Epithelial cell of proximal tubule (primary cell): ENCODE data around the gene COG5. TPM values are rescaled to one million over a fixed set of nuclear protein-coding genes. Genes with fewer than 3 reads are reported as not detected.
A peak's percentile ranks its signal among the peaks of the same experiment; 100 is the strongest.

Source experiments
- DNase-seq: peaks from one replicate; pipeline ENCODE4 v3.0.0-alpha.2; 2011; ENCODE audit warnings: low read depth
- H3K4me3 ChIP-seq: 2 replicates; pipeline ENCODE4 v1.5.1; 2011; ENCODE audit warnings: low read depth, mild to moderate bottlenecking, low read length
- total RNA-seq: library from RNA; depleted of rRNA; stranded (reverse); fragments of >200 nt; gene quantifications from 2 replicates; pipeline ENCODE4 v1.2.3, GENCODE V29; 2015
- TF ChIP-seq, protein P1 (sequence below): conservative IDR thresholded peaks from 2 replicates; pipeline ENCODE4 v1.5.1; 2012; ENCODE audit warnings: low read depth, mild to moderate bottlenecking, low read length

Gene COG5
- total RNA-seq, 1 donor from 2014 or later: 31.4 TPM

DNA sequence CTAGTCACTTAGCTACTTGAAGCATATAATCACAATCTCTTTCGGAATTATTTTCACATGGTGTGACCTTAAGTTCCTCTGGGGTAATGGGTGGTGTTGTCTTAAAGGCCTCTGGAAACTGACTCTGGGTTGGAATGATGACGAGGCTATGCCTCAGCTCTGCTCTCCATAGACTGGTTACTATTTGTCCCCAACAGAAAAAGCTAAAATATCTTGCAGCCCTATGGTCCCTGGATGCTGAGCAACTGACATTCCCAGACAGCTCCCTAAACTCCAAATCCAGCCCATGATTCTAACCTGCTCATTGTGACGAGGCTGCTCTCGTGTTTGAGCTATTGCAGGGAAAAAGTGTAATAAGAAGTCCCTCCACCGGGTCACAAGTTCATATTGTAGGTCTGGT, 343.4 kb downstream of the COG5 start:
- TF ChIP-seq, protein P1, sequence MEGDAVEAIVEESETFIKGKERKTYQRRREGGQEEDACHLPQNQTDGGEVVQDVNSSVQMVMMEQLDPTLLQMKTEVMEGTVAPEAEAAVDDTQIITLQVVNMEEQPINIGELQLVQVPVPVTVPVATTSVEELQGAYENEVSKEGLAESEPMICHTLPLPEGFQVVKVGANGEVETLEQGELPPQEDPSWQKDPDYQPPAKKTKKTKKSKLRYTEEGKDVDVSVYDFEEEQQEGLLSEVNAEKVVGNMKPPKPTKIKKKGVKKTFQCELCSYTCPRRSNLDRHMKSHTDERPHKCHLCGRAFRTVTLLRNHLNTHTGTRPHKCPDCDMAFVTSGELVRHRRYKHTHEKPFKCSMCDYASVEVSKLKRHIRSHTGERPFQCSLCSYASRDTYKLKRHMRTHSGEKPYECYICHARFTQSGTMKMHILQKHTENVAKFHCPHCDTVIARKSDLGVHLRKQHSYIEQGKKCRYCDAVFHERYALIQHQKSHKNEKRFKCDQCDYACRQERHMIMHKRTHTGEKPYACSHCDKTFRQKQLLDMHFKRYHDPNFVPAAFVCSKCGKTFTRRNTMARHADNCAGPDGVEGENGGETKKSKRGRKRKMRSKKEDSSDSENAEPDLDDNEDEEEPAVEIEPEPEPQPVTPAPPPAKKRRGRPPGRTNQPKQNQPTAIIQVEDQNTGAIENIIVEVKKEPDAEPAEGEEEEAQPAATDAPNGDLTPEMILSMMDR: no peak
- no peak for DNase-seq

DNA sequence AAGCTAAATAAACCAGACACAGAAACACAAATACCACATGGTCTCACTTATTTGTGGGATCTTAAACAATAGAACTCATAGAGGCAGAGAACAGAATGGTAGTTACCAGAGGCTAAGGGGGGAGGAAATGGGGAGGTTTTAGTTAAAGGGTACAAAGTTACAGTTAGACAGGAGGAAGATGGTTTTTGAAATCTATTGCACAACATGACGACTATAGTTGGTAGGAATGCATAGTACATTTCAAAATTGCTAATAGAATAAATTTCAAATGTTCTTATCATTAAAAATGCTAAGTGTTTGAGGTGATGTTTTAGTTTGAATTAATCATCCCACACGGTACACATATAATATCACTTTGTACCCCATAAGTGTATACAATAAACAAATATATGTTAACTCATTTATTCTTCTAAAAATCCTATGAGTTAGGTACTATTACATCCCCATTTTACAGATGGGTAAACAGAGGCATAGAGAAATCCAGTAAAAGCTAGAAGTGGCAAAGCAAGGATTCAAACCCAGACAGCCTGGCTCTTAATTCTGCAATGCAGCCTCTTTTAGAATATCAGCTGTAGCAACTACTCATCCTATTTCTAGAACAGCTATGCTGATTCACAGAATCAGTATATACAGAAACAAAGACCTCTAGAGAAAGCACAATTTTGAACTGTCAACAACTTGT, 344.0 kb downstream of the COG5 start:
- DNase-seq: no peak
- TF ChIP-seq, protein P1: no peak
- no peak overlapping the region for H3K4me3 ChIP-seq

More for the DNA sequence above, 343.4 kb downstream of the COG5 start:
- no peak overlapping the region for H3K4me3 ChIP-seq

DNA sequence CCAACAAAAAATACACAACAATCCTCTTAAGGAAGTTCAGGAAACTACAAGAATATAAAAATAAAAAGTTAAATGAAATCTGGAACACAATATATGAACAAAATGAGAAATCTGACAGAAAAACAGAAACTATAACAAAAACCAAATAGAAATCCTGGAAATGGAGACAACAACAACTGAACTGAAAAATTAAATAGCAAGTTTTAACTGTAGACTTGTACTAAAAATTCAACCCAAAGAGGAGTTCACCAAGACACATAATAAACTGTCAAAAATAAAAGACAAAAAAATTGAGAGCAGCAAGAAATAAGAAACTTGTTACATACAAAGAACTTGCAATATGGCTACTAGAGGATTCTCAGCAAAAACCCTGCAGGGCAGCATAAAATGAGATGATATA, 349.8 kb downstream of the COG5 start:
- TF ChIP-seq, protein P1: no peak
- no peak for DNase-seq
- no peak overlapping the region for H3K4me3 ChIP-seq

DNA sequence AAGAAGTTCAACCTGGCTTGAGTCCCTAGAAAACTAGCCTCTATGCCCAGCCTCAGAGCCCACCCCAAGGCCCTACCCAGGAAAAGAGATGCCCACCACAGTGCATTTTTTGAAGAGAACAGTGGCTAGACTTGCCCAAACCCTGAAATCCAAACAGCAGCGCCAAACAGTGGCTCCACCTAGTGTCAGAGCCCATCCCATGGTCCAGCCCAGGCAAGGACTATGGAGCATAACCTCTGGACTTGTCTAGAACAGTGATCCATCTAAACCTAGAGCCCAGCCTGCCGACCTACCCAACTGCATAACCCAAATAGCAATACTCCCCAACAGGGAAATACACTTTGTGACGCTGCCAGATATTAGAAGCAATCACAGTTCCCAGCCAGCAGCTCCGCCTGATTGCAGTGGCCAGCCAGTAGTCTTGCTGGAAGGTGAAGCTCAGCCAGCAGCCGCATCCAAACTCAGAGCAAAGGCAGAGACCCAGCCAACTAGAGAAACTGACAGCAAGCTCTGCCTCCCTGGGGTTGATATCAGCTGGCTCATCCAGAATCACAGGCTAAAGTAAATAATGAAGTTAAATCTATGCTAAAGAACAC, 350.4 kb downstream of the COG5 start:
- TF ChIP-seq, protein P1: peak; percentile 71
- DNase-seq: no peak
- H3K4me3 ChIP-seq: peak overlapping the region; percentile 51

DNA sequence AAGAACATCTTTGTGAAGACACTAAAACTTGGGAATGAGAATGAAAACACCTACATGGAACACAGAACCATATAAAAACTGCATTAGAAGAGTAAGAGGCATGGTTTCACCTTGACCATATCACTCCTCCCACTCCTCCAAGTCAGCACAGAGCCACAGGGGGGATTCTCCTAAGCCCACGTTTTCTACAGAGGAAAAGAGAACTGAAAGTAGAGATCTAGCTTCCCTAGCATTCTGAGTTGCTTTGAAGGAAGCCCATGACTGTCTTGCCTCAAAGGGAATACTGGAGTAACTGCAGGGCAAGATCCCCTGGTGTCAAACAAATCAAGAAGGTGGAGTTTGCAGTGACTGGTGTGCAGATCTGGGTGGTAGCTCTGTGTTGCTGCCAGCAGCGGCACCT, 351.0 kb downstream of the COG5 start:
- no peak for DNase-seq
- TF ChIP-seq, protein P1: no peak

DNA sequence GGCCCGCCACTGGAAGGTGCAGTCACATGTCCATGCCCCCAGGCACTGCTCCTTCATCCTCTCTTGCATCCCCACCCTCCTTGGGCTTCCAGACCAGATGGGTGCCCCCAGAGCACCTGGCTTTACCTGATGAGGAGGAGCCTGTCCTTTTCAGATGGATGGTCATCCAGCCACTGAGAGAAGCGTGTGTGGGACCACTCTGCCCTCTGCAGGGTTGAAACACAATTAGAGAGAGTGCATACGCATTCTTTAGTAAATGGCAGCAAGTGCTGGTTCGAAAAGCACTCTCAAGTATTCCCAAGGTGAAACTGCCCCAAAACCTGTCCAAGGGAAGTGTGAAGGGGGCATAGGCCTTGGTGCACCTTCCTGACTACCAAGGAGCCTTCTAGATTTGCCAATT, 353.3 kb downstream of the COG5 start:
- TF ChIP-seq, protein P1: no peak
- no peak overlapping the region for H3K4me3 ChIP-seq
- DNase-seq: no peak

More for the DNA sequence above, 351.0 kb downstream of the COG5 start:
- H3K4me3 ChIP-seq: peak overlapping the region; percentile 51

DNA sequence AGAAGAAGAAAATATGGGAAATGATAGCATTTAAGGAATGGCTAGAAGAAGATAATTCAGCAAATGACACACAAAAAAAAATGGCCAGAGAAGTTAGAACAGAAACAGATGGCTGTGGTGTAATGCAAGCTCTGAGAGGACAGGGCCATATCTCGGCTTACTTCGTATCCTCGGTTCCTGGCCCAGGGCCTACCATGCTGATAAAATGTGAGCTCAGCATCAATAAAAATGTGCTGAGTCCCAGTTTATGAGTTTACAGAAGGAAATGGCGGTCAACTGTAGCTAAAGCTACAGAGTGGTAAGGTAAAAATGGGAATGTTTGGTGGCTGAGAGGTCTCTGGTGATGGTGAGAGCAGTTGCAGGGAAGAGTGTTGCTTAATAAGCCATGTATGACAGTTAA, 354.2 kb downstream of the COG5 start:
- no peak for DNase-seq

More for the DNA sequence above, 354.2 kb downstream of the COG5 start:
- TF ChIP-seq, protein P1: no peak
- H3K4me3 ChIP-seq: no peak overlapping the region
